HuH-7.5 (cell line): Measurements from ENCODE around the gene USP43.
A peak's percentile ranks its signal among the peaks of the same experiment; 100 is the strongest.

Experiments used
- DNase-seq: peaks from one replicate; pipeline ENCODE4 v3.0.0; 2011; ENCODE audit warnings: low spot score

The USP43 gene

GRCh38 chr17:9707948-9708347, 62.6 kb downstream of the USP43 start:
- no peak for DNase-seq

- DNase-seq = no peak
Measured at GRCh38 chr17:9714801-9715200, 69.5 kb downstream of the USP43 start.

GRCh38 chr17:9715503-9716016, 70.2 kb downstream of the USP43 start:
- DNase-seq = no peak

GRCh38 chr17:9725575-9725974, 80.3 kb downstream of the USP43 start:
- no peak for DNase-seq

DNA sequence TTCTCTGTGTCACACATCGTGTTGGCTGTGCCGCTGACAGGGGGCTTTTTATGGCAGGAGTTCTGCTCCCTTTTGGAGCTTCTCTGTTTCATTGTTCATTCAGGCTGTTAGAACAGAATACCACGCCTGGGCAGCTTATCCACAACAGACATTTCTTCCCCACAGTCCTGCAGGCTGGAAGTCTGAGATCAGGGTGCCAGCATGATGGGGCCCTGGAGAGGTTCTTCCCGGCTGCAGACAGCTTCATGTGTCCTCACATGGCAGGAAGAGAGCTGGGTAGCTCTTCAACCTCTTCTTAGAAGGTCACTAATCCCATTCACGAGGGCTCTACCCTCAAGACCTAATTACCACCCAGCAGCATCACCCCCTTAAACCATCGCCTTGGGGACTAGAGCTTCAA, 81.0 kb downstream of the USP43 start:
- no peak for DNase-seq

DNA sequence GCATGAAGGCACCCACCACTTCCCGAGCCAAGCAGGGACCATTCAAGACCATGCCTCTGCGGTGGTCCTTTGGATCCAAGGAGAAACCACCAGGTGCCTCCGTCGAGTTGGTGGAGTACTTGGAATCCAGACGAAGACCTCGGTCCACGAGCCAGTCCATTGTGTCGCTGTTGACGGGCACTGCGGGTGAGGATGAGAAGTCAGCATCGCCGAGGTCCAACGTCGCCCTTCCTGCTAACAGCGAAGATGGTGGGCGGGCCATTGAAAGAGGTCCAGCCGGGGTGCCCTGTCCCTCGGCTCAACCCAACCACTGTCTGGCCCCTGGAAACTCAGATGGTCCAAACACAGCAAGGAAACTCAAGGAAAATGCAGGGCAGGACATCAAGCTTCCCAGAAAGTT, 82.7 kb downstream of the USP43 start:
- DNase-seq = no peak

- no peak for DNase-seq
Measured at GRCh38 chr17:9728564-9728963, 83.2 kb downstream of the USP43 start.

DNA sequence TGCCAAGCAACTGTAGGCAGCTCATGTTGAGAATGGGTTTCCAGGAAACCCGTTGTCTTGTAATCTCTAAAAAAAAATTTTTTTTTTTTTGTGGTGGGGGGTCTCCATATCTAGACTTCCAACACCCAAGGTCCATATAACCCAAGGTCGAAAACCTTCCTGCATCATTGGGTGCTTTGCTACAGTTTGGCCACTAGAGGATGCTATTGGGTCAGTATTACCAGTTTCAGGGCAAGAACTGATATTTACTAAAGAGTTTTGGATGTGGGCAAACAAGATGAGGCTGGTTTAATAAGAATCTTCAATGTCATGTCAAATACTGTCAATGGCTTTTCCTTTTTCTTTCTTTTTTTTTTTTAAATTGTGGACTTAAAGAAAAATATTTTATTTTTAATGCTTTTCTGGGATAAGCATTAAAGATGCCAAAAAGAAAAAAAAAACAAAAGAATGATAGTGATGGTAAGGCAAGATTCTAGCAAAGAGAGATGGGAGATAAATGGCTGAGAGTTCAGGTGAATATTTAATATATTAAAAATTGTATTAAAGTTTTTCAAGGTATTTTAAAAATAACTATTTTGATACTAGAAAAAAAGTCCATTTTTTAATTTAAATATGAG, 83.8 kb downstream of the USP43 start:
- peak; percentile 32 for DNase-seq

- DNase-seq = no peak
Measured at GRCh38 chr17:9729735-9730420, 84.6 kb downstream of the USP43 start.

DNA sequence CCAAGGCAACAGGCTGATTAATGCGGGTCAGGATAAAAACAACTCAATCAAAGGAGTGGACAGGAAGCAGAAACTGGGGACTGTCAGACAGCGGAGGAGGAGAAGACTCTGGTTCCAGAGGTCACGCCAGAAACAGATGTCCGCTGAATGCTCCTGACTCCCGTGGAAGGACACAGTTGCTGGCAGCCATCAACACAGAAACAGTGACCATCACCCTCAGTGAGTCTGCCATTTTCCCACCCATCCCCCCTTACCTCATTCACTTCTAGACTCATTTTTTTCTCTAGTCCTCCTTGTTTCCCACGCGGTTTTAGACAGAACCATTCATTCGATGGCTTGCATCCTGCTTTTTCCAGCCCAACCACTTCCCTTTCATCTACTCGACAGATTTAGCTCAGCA, 105.2 kb downstream of the USP43 start:
- DNase-seq = no peak

DNA sequence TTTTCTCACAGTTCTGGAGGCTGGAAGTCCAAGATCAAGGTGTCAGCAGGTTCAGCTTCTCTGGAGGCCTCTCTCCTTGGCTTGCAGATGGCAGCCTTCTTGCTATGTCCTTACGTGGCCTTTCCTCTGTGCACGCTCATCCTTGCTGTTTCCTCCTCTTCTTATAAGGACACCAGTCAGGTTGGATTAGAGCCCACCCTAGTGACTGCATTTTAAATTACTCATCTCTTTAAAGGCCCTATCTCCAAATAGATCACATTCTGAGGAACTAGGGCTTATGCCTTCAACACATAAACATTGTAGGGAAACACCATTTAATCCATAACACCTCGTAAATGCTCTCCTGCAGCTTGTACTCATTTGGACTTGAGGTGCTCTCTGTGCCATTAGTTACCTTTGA, 109.8 kb downstream of the USP43 start:
- DNase-seq = no peak

- no peak for DNase-seq
Measured at GRCh38 chr17:9760266-9760665, 114.9 kb downstream of the USP43 start.

DNA sequence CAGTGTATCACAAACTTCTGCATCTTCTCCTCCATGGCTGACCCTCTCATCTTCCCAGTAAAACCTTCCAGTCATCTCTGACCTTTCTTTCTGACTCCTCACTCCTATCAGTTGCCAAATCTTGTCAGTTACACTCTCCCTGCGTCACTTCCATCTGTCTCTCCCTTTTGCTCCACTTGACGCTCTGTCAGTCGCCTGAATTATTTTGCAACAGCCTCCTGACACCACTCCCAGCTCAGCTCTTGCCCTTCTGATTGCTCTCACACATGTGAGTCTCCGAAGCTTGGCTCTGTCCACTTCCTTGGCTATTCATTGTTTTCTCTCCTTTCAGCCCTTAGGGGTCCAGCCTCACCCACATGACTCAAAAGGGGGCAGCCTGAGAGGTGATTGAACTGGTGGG, 118.3 kb downstream of the USP43 start:
- no peak for DNase-seq

DNA sequence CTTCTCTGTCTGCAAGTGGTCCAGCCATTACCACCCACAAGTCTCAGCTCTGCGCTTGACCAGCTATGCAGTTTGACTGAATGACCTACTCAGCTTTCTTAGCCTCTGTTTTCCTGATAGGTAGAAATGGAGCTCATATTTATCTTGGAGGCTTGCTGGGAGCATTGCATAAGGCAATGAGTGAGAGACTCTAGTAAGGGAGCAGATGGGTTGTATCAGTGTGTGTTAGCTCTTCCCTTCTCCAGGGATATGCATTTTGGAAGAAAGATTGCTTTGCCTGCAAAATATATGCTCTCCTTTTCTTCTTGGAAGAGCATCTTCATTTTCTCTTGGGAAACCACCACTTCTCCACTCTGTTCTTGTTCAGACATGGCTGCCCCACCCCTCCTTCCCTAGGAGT, 120.0 kb downstream of the USP43 start:
- no peak for DNase-seq

DNA sequence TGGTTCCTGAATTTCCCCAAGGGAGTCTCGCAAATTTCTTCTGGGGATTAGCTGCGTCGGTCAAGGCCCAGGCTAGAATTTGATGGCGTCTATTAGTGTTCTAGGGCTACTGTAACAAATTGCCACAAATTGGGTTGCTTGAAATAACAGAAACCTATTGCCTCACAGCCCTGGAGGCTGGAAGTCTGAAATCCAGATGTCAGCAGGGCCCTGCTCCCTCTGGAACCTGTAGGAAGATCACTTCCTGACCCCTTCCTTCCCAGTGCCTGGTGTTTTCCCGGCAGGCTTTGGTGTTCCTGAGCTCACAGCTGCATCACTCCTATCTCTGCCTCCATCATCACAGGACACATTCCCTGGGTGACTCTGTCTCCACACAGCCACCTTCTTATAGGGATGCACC, 121.7 kb downstream of the USP43 start:
- no peak for DNase-seq

DNA sequence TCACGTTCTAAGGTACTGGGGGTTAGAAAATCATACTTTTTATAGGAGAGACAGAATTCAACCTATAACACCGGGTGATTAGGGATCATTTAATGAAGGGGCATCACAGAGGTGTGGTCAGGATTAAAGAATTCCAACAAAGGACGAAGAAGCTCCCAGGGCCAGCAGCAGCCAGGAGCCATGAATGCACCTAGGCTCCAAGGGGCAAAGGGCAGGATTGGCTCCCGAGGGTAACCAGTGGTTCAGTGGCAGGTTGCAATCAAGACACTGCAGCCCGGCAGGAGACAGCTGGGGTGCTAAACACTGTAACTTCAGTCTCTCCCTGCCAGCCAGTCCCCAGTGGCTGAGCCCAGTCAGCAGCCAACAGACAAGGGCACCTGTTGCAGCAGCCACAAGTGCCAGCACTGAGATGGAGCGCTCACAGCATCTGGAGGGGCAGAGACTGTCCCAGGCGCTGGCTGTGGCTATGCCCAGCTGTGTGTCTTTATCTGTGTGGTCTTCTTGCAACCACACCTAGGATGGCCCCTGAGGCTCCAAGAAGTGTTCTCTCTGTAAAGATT, 122.2 kb downstream of the USP43 start:
- no peak for DNase-seq

GRCh38 chr17:9768381-9768934, 123.1 kb downstream of the USP43 start:
- DNase-seq = no peak

DNA sequence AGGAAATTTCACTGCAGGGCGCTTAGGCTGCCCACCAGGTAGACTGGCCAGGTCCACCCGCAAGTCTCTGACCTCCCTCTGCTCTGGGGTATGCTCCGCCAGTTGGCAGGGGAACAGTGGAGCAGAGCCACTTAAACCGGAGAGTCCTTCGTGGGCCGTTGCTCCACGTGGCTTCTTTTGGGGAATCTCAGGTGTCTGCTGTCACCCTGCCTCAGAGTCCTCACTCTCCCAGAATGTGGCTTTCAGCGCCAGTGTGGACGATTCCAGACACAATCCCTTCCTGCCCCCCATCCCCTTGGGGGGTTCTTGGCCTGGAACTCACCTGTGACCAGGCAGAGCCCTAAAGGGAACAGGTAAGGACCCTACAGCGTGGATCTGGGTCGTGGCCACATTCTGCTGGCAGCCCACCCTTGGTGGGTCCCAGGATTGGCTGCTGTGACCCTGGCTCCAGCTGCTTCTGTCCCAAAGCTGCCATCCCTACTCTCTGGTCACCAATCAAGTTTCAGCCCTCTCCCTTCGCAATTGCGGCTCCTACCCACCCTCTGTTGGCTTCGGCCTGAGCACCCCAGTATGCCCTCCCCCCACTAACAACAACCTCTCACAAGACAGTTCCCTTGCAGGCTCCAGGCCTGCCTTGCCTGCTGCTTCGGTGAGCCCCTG, 123.8 kb downstream of the USP43 start:
- DNase-seq = no peak

GRCh38 chr17:9771465-9771864, 126.1 kb downstream of the USP43 start:
- DNase-seq = no peak

- no peak for DNase-seq
Measured at GRCh38 chr17:9772658-9773057, 127.3 kb downstream of the USP43 start.

DNA sequence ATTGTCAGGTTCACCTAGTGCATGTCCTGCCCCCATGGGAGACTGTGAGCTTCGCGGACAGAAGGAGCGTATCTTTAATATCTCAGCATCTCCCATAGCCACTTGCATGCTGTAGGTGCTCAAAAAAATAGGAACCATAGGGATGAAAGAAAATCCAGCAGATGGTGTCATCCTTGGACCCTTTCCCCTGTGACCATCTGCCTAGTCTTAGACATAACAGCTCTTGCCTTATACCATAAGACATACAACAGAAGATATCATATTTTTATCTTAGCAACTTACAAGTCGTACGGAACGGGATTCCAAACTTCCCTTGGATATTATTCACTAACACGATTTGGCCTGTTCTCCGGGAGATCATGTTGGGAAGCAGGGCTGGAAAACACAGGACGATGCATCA, 131.6 kb downstream of the USP43 start:
- DNase-seq = no peak
